ENCODE data around the gene LONP1. TPM values are rescaled to one million over a fixed set of nuclear protein-coding genes. Genes with fewer than 3 reads are reported as not detected.
"Not testable (repeated sequence)": the region's sequence is repeated elsewhere in the genome, so short reads cannot be mapped to it uniquely, and the experiment has no call there.

Gene LONP1, protein sequence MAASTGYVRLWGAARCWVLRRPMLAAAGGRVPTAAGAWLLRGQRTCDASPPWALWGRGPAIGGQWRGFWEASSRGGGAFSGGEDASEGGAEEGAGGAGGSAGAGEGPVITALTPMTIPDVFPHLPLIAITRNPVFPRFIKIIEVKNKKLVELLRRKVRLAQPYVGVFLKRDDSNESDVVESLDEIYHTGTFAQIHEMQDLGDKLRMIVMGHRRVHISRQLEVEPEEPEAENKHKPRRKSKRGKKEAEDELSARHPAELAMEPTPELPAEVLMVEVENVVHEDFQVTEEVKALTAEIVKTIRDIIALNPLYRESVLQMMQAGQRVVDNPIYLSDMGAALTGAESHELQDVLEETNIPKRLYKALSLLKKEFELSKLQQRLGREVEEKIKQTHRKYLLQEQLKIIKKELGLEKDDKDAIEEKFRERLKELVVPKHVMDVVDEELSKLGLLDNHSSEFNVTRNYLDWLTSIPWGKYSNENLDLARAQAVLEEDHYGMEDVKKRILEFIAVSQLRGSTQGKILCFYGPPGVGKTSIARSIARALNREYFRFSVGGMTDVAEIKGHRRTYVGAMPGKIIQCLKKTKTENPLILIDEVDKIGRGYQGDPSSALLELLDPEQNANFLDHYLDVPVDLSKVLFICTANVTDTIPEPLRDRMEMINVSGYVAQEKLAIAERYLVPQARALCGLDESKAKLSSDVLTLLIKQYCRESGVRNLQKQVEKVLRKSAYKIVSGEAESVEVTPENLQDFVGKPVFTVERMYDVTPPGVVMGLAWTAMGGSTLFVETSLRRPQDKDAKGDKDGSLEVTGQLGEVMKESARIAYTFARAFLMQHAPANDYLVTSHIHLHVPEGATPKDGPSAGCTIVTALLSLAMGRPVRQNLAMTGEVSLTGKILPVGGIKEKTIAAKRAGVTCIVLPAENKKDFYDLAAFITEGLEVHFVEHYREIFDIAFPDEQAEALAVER
- polyA plus RNA-seq (2013, experiment 1 of 2; ENCODE audit: insufficient read length) = 180 TPM
- 184 TPM for polyA plus RNA-seq (2013, experiment 2 of 2; ENCODE audit: insufficient read length)

DNA sequence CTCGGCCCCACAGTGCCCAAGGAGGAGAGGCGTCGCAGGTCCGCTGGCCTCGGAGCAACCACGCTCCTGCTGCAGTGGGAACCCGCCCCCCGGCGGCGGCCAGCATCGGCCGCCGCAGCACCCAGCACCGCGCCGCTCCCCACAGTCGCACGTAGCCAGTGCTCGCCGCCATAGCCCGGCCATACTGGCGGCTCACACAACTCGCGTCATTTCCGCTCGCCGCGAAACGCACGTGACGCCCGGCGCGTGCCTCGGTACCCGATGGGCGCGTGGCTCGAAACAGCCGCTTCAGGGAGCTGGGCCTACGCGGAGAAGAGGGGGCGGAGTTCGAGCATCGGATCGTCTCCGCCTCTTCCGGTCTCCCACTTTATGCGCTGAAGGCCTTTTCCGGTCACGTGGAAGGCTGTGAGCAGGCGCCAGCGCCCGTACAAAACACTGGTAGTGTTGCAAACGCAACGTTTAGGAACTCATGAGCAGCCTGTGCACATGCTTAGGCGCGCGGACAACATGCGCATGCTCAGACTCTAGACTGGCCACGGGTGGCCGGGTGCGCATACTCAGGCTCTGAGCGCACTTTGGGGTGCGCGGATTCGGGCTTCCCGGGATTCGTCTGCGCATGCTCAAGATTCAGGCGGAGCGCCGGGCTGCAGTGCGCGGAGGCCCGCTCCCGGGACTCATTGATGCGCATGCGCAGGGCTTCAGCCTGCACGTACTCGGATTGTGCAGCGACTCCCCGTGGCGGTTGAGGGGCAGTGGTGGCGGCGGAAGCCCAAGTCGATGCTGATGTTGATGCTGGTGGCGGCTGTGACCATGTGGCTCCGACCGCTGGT, at the start of gene LONP1, which contains the start of gene CATSPERD:
LONP1 (minus strand) TSS at position 186 of the 830 bp plus-strand sequence; CDS start at position 172, 14 bp downstream.
CATSPERD (plus strand) TSS at position 677 of the 830 bp plus-strand sequence; CDS start at position 778, 101 bp downstream.
- DNase-seq = peak; percentile 99

DNA sequence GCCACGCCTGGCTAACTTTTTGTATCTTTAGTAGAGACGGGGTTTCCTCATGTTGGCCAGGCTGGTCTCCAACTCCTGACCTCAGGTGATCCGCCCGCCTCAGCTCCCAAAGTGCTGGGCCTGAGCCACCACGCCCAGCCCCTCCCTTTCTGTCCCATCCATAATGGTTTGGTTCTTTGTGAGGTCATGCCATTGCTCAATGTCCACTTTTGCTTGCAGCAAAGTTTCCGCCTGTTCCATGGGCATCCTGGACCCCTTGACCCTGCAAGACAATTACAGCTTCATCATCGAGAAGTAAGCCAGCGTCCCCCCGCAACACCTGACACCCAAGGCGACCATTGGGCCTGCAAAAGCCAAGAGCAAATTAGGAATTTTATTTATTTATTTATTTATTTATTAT, 48.0 kb upstream of the LONP1 start:
- no peak for DNase-seq

DNA sequence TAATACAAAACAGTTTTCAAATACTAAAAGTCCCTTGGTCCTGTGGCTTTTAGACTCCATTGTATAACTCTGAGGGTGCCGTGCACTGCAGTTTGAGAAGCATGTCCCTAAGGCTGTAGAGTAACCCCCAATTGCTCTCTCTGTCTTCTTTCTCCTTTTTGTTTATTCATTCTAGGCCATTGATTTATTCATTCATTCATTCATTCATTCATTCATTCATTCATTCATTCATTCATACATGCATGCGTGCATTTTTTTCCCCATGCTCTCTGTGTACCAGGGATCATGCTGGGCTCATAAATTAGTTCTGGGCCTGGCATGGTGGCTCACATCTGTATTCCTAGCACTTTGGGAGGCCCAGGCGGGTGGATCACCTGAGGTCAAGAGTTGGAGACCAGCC, 45.3 kb upstream of the LONP1 start:
- no peak for DNase-seq

DNA sequence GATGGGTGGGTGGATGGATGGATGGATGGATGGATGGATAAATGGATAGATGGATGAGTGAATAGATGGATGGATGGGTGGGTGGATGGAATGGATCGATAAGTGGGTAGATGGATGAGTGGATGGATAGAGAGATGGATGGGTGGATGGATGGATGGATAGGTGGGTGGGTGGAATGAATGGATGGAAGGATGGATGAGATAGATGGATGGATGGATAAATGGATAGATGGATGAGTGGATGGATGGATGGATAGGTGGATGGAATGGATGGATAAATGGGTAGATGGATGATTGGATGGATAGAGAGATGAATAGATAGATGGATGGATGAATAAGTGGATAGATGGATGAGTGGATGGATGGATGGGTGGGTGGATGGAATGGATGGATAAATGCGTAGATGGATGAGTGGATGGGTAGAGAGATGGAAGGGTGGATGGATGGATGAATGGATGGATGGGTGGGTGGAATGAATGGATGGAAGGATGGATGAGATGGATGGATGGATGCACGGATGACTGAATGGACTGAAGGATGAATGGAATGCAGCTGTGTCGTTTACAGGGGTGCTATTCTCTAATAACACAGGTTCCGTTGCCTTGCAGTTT, 42.8 kb upstream of the LONP1 start:
- no peak for DNase-seq

DNA sequence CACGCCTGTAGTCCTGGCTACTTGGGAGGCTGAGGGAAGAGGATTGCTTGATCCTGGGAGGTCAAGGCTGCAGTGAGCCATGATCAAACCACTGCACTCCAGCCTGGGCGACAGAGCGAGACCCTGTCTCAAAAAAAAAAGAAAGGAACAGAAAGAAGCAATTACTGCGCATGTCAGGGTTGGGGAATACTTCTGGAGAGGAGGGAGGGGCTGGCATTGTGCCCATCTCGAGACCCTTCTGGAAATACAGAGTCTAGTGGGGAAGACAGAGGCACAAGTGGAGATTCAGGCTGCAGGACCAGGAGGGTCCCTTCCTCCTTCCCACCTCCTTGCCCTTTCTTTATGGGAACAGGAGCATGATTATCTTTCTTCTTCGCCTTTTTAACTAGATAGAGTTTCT, 33.8 kb upstream of the LONP1 start:
- DNase-seq = no peak

DNA sequence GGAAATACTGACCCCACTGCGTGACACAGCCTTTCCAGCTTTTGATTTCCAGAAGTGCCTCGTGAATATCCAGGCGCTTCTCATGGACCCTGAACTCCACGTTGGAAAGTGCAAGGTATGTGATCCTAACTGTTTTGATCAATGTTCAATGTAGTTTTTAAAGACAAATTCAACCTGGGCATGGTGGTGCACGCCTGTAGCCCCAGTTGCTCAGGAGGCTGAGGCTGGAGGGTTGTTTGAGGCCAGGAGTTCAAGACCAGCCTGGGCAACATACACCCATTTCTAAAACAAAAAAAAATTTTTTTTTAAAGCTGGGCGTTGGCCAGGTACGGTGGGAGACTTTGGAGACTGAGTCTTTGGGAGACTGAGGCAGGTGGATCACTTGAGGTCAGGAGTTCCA, 31.8 kb upstream of the LONP1 start:
- DNase-seq = no peak

DNA sequence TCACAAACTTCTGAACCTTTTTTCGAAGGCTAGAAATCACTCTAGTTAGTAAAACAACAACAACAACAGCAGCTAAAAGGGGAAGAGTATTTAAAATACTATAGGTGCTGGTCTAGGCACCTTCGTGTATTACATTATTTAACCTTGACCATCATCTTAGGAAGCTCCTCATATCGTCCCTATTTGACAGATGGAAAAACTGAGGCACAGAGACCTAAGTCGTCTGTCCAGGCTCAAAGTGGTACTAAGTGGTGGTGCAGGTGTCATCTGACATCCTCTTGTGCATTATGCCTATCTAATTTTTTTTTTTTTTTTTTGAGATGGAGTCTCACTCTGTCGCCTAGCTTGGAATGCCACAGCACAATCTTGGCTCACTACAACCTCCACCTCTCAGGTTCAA, 29.6 kb upstream of the LONP1 start:
- no peak for DNase-seq

DNA sequence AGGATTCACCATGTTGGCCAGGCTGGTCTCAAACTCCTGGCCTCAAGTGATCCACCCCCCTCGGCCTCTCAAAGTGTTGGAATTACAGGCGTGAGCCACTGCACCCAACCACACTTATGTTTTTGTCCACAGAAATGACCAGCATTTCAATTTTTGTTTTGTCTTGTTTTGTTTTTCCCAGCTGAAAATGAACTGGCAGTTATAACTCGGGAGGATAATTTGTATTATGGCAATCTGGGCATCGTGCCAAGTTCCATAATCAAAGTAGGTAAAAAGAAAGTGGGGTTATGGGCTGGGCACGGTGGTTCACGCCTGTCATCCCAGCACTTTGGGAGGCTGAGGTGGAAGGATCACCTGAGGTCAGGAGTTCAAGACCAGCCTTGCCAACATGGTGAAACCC, 29.0 kb upstream of the LONP1 start:
- DNase-seq = not testable (repeated sequence)

DNA sequence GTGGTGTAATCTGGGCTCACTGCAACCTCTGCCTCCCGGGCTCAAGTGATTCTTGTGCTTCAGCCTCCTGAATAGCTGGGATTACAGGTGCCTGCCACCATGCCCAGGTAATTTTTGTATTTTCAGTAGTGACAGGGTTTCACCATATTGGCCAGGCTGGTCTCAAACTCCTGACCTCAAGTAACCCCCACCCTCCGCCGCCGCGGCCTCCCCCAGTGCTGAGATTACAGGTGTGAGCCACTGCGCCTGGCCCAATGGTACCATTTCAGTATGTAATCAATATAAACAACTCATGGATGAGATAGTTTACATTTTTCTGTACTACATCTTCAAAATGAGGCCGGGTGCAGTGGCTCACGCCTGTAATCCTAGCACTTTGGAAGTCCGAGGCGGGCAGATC, 25.1 kb upstream of the LONP1 start:
- not testable (repeated sequence) for DNase-seq

DNA sequence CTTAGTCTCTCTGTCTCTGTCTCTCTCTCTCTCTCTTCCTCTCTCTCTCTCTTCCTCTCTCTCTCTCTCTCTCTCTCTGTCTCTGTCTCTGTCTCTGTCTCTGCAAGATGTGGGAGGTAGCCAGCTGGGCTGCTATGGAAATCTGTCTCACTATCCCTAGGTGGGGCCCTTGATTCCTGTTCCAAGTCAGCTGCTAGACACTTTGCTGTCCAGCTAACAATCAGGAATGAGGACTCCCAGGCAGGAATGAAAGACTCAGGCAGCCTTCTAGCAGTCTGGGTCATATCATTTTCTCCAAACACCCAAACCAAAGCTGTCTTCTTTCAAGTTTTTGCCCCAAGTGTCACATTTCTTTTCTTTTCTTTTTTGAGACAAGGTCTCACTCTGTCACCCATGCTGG, 23.7 kb upstream of the LONP1 start:
- DNase-seq = no peak

DNA sequence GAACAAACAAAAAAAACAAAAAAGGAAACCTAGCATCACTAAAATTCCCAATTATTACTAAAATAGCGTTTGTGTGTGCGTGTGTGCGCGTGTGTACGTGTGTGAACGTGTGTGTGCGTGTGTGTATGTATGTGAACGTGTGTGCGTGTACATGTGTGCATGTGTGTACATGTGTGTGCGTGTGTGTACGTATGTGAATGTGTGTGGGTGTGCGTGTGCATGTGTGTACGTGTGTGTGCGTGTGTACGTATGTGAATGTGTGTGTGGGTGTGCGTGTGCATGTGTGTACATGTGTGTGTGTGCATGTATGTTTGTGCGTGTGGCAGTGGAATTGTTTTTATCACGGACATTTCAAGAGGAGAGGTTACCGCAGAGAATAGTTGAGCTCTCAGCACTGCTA, 22.1 kb upstream of the LONP1 start:
- DNase-seq = no peak

DNA sequence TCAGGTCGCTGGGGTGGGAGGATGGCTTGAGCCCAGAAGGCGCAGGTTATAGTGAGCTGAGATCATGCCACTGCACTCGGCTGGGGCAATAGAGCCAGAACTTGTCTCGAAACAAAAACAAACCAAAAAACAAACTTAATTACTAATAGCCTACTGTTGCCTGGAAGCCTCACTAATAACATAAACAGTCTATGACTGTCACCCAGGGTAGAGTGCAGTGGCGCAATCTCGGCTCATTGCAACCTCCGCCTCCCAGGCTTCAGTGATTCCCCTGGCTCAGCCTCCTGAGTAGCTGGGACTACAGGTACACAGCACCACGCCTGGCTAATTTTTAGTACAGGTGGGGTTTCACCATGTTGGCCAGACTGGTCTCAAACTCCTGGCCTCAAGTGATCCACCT, 18.5 kb upstream of the LONP1 start:
- no peak for DNase-seq

DNA sequence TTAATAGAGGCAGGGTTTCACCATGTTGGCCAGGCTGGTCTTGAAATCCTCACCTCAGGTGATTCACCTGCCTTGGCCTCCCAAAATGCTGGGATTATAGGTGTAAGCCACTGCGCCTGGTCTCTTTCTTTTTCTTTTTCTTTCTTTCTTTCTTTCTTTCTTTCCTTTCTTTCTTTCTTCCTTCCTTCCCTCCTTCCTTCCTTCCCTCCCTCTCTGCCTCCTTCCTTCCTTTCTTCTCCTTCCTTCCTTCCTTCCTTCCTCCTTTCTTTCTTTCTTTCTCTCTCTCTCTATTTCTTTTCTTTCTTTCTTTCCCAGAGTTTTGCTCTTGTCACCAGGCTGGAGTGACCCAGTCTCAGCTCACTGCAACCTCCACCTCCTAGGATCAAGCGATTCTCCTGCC, 13.2 kb upstream of the LONP1 start:
- not testable (repeated sequence) for DNase-seq

DNA sequence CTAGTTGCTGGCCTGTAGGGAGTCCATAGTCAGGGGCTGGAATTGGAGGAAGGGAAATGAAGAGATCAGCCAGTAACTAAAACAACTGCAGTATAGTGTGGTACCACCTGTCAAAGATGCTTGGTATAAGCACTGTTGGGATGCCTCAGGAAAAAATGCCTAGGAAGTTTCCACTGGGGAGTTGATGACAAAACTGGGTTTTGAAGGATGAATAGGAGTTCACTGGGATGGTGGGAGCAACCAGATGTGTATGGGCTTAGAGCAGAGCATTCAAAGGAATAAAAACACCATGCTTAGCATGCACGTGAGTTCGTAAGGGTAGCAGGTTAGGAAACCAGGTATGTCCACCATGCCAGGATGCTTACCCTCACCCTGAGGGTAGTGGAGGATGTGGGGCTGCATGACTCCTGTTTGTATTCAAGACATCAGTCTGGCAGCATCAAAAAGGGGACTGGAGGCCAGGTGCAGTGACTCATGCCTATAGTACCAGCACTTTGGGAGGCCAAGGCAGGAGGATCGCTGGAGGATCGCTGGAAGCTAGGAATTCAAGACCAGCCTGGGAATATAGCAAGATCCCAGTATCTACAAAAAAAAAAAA, 7.6 kb upstream of the LONP1 start:
- DNase-seq = no peak

DNA sequence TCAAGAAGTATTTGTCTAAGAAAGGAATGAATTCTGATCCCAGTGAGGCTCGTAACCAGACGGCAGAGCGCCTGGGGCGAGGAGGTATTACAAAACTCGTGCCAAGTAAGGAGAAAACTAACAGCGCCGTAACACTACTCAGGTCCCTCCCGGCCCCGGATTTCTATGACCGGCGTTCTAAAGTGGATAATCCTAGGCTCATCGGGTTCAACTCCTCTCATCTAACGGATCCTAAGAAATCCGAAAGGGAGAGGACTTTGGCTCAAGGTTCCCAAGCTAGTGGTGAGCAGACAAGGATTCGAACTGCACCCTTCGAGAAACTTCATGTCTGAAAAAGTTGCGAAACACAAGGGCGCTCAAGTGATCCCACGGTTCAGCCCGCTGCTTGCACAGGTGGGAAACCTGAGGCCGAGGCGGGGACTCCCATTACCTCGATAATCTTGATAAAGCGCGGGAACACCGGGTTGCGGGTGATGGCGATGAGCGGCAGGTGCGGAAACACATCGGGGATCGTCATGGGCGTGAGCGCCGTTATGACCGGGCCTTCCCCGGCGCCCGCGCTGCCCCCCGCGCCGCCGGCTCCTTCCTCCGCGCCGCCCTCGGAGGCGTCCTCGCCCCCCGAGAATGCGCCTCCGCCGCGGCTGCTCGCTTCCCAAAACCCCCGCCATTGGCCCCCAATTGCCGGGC, 529 bp downstream of the LONP1 start:
- no peak for DNase-seq

DNA sequence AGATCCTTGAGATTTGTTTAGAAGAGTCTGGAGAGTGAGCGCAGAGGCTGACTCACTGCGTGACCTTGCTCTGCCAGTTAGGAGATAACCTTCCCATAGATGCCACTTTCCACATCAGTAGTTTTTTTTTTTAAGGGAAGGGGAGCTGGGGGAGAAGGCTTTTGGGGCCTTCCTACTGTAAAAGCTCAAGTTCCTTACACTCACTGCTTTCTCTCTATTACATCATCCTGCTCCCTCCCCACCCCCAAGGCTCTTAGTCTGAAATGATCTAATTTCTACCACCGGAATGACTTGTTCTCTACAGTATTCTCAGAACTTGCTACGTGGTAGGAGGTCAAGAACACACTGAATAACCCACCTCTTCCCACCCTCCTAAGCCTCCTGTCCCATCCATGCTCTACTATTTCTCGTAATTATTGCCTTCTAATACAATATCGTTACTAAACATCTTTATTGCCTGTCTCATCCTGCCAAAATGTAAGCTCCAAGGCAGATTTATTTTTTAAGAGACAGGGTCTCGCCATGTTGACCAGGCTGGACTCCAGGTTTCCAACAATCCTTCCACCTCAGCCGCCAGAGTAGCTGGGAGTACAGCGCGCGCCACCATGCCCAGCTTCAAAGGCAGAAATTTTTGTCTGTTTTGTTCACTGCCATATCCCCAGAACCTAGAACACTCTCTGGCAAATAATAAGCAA, 1.2 kb downstream of the LONP1 start:
- peak; percentile 95 for DNase-seq

DNA sequence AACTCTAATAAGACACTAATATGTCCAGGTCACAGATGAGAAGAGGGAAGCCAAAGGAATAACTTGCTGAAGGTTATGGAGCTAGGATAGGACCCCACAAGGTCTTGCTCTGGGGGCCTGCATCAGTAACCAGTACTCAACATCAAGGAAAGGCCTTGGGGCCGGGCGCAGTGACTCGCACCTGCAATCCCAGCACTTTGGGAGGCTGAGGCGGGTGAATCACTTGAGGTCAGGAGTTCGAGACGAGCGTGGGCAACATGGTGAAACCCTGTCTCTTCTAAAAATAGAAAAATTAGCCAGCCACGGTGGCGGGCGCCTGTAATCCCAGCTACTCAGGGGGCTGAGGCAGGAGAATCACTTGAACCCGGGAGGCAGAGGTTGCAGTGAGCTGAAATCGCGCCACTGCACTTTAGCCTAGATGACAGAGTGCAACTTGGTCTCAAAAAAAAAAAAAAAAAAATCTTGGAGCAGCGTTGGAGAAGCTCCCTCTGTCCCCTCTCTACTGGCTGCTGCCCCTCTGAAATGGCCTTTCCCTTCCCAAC, 1.8 kb downstream of the LONP1 start:
- DNase-seq = peak; percentile 72

DNA sequence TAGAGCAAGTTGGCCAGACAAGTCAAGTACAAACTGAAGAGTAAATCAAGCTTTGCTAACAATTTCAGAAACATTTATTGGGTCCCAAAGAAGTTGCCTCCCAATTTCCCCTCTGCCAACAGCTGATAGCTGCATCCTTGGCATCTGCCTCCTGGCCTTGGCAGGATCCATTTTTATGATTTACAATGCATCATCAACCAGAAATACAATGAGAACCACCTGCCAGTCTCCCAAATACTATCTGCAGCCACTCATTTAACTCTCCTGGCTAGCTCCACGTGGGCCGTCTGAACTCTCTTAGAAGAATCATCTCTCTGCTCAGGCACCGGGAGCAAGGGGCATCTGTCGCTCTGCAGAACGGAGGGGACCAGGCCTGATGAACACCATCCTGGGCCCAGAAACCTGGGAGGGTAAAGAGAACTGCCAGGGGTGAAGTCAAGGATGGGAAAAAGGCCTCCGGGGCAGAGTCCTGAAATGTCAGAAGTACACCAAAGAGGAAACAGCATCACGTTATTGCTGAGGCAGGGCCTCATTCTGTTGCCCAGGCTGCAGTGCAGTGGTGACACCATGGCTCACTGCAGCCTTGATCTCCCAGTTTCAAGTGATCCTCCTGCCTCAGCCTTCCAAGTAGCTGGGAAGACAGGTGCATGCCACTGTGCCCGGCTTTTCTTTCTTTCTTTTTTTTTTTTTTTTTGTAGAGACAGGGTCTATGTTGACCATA, 2.6 kb downstream of the LONP1 start:
- DNase-seq = no peak

DNA sequence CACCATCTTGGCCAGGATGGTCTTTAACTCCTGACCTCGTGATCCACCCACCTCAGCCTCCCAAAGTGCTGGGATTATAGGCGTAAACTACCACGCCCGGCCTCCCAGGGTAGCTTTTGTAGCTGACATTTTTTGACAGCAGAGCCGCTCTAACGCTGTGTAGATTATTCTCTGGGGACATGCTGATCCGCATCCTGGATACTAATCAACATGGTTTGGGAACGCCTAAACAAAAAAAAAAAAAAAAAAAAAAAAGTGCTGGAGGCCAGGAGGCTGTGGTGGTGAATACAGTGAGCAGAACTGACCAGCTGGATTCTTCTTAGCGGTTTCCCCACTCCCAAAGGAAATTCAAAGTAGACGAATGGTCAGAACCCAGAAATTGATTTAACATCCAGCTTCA, 5.1 kb downstream of the LONP1 start:
- DNase-seq = no peak
